ENCODE results near the gene MRM1.

Gene MRM1, protein sequence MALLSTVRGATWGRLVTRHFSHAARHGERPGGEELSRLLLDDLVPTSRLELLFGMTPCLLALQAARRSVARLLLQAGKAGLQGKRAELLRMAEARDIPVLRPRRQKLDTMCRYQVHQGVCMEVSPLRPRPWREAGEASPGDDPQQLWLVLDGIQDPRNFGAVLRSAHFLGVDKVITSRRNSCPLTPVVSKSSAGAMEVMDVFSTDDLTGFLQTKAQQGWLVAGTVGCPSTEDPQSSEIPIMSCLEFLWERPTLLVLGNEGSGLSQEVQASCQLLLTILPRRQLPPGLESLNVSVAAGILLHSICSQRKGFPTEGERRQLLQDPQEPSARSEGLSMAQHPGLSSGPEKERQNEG

DNA sequence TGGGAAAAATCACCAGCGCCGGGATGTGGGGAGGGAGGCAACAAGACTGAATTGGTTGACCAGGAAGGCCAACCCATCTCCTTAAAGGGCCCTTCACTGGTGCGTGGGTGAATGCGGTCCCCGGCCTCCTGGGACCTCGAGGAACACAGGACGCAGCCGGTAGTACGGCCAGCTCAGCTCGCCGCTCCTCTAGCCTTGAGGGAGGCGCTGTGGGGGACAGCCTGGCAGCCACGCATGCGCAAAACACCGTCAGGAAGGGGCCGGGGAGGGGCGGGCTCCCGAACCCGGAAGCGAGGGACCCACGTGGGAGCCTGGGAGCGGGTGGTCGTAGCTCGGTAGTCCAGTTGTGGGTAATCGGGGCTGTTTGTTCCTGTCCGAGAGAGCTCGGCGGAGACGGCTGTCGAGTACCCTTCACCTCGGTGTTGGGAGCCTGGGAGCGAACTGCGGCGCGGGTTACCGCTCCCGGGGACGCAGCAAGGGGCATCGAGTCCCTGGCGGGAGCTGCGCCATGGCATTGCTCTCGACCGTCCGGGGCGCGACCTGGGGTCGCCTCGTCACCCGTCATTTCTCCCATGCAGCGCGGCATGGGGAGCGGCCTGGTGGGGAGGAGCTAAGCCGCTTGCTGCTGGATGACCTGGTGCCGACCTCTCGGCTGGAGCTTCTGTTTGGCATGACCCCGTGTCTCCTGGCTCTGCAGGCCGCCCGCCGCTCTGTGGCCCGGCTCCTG lies at the start of gene MRM1:
MRM1 (plus strand) TSS at position 281 of the 727 bp plus-strand sequence; CDS start at position 509, 228 bp downstream.
- DNase-seq: peak; percentile 89

DNA sequence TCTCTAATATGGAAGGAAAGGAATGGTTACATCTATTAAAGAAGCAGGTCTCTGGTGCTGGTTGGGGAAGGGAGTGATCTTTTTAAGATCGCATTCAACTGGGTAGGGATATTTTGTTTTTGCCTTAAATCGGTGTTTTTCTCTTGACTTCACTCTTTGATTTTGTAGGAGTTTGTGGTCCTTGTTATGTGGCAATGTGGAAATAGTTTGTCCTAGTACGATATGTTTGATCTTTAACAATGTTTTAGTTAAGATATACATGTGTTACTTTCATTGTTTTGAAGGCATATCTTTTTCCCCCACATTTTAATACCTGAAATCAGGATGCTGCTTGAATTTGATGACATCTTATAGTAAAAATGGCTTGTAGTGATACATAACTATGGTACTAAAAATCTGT lies 47.9 kb upstream of the MRM1 start:
- DNase-seq: no peak

GRCh38 chr17:36566081-36566480 lies 35.3 kb upstream of the MRM1 start:
- DNase-seq: no peak

DNA sequence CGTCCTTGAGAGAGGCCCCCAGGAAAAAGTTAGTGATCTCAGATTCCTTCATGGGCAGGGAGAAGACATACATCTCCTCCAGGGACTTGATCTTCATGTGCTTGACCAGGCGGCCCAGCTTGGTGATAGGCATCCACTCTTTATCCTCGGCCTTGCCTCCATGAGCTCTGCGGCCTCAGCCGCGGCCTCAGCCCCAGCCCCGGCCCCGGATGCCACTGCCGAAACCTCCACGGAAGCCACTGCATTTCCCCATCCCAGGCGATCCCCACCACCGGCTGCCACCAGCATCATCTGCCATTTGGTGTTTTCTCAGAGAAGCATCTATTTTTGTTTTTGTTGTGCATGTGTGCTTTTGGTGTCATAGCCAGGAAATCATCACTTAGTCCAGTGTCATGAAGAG lies 26.4 kb upstream of the MRM1 start:
- no peak for DNase-seq

DNA sequence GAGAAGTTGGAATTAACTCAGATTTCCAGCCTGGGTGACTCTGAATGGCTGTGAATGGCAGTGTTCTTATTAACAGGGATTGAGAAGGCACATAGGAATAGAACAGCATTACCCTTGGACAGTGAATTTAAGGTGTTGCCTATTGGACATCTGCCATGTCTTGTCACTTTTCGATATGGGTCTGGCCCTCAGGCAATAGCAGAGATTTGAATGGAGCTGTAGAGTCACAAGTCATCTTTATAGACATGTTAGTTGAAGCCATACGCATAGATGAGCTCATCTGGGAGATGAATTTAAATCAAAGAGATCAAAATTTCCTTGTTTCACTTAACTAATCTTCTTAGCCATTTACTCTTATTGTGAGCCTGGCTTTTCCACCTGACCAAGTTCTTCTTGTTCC lies 24.6 kb upstream of the MRM1 start:
- DNase-seq: no peak

DNA sequence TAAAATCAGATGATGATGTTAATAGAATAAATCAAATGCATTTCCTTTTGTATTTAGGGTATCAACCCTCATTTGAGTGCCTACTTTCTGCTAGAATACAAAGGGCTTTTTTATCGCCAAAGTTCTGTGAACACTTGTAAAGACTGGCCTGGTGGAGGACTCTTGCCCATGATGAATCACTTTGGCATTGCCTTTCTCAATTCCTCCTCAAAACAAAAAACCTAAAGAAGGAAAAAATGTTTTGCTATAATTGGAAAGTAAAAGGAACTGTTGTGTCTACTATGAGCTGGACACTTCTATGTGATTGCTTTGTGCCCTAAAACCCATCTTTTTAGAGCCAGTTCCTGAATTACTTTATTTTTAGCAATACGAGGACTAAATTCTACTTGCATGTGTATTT lies 22.7 kb upstream of the MRM1 start:
- no peak for DNase-seq

GRCh38 chr17:36583787-36584186 lies 17.6 kb upstream of the MRM1 start:
- no peak for DNase-seq

- DNase-seq: no peak
These were observed 15.2 kb upstream of the MRM1 start for GRCh38 chr17:36586138-36586537.

GRCh38 chr17:36590082-36590481 lies 11.3 kb upstream of the MRM1 start:
- DNase-seq: no peak

DNA sequence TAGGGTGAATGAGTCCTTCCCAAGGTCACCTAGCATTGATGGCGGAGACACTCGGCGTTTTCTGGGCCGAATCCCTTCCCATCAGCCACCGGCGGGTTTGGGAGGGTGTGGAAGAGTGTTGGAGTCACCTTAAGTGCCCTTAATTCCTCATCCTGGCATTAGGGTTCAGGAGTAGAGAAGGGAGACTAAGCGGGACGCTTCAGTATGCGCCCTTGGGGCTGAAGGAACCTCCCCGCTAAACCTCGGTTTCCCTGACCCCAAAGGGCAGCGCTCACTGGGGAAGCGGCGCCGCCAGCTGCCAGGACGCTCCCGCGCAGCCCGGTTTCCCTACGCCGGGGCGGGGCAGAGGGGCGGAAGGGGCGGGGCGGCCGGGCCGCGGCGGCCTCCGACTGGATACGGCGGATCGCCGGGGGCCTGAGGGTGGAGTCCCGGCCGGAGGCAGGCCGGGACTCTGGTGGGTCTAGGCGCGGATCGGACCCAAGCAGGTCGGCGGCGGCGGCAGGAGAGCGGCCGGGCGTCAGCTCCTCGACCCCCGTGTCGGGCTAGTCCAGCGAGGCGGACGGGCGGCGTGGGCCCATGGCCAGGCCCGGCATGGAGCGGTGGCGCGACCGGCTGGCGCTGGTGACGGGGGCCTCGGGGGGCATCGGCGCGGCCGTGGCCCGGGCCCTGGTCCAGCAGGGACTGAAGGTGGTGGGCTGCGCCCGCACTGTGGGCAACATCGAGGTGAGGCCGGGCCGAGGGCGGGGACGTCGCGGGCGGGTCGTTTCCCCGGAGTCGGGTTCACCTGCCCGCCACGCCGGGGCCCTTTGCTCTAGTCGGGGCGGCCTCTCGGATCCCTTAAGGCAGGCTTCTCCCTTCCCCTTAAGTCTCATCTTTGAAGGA lies 9.7 kb upstream of the MRM1 start, which contains the start of gene DHRS11:
DHRS11 (plus strand) TSS at position 446 of the 882 bp plus-strand sequence; CDS start at position 577, 131 bp downstream.
- DNase-seq: peak; percentile 63

- no peak for DNase-seq
These were observed 9.1 kb upstream of the MRM1 start for GRCh38 chr17:36592316-36592715.

GRCh38 chr17:36592716-36593321 lies 8.6 kb upstream of the MRM1 start:
- no peak for DNase-seq

- no peak for DNase-seq
These were observed 7.6 kb upstream of the MRM1 start for GRCh38 chr17:36593656-36594316.

DNA sequence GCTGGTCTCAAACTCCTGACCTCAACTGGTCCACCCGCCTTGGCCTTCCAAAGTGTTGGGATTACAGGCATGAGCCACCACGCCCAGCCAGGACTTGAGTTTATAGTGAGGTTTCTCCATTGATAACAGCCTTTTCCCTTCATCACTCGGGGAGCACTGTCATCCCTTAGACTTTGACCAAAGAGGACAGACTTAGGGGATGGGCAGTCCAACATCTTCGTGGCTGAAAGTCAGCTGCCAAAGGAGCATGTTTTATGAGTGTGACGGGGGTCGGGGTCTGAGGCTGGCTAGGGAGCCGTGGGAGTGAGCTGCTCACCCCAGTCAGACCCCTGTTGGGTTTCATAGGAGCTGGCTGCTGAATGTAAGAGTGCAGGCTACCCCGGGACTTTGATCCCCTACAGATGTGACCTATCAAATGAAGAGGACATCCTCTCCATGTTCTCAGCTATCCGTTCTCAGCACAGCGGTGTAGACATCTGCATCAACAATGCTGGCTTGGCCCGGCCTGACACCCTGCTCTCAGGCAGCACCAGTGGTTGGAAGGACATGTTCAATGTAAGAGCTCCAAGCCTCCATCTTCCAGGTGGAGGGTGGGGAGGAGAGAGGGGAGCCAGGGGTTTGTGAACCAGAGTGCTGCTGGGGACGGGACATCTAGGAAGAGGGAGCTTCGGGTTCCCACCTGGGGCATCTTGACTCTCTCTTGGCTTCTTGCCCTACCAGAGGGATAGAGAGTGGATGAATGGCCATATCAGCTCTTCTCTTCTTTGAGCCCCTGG lies 6.6 kb upstream of the MRM1 start:
- DNase-seq: no peak

DNA sequence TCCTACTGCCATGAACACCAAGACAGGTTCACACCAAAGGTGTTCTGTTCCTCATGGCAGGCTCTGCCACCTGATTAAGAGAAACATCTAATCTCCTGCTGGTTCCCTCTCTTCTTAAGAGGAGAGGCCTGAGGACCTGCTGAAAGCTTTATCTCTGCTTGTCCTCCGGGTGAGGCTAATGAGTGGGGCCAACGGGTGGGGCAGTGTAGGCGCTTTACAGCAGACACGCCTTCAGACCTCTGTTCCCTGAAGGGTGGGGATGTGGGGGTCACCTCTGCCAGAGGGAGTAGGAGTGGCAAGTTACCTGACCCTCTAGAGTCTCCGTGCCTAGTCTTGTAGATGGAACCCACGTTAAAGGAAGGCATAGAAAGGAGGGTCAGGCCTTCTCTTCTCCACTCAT lies 4.2 kb upstream of the MRM1 start:
- no peak for DNase-seq

DNA sequence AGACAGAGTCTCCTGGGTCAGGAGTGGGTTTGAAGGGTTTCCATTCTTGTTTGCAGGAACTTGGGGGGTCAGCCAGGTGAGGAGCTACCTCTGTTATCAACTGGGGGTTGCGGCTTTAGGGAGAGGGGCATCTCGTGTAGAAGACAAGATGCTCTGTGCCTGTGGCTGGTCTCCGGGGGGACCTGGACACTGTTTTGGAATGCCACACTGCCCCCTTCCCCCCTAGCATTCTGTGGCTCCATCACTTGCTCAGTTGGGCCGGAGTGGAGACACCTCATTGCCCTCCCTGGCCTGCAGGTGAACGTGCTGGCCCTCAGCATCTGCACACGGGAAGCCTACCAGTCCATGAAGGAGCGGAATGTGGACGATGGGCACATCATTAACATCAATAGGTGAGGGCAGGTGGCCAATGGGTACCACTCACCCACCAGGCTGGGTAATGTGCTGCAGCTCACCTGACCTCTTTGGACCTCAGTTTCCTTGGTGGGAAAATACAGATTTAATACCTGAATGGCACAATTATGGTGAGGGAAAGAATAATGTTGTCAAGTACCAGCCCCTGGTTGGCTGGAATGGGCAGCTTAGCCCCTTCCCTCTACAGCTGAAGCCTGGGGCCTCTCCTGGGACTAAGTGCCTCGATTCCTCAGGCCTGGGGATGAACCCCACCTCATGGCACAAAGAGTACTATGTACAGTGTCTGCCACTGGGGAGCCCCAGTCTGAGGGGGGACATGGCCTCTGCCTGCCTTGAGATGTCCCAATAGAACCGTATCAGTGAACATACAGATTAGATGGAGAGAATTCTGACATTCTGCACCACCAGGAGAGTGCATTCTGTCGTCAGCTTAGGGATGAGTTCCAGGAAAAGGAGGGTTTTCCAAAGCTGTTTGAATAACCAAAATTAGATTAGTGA lies 3.3 kb upstream of the MRM1 start:
- DNase-seq: no peak

DNA sequence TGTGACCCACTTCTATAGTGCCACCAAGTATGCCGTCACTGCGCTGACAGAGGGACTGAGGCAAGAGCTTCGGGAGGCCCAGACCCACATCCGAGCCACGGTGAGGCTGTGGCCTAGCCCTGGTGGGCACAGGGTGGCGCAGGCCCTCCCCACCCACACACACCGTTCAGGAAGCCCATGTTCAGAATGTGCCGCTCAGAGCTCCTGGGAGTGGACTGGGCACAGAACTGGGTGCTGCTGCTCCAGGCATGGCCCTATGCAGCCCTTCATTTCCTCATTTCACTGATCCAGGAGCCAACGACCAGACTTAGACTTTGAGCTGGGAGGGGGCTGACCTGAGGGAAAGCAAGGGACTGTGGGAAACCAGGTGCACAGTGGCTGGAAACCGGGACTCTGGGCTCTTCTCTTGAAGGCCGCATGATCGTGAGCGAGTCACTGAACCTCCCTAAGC lies 2.4 kb upstream of the MRM1 start:
- no peak for DNase-seq

- no peak for DNase-seq
These were observed 1.7 kb upstream of the MRM1 start for GRCh38 chr17:36599546-36600250.

DNA sequence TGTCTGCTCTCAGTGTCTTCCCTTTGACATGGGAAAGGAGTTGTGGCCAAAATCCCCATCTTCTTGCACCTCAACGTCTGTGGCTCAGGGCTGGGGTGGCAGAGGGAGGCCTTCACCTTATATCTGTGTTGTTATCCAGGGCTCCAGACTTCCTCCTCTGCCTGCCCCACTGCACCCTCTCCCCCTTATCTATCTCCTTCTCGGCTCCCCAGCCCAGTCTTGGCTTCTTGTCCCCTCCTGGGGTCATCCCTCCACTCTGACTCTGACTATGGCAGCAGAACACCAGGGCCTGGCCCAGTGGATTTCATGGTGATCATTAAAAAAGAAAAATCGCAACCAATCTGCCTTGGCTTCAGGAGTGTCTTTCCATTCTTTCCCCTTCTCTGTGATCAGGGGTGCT lies 918 bp upstream of the MRM1 start:
- no peak for DNase-seq

DNA sequence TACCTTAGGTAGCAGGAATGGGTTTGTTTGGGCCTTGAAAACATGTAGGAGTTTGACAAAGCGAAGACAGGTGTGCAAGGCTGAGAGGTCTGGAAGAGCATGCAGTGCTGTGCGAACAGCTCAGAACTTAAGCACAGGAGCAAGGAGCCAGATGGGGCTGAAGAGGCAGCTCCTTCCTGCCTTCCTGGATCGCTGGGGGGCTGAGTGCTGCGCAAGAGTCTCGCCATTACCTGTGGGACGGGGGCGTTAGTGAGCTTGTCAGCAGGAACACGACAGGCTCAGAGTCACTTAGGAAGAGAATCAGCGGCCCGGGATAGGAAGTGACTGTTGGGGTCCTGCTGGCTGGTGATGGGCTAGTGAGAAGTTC lies 464 bp upstream of the MRM1 start:
- no peak for DNase-seq
